ES-I3 (cell line): ENCODE measurements around the gene DLAT.
"Not testable (repeated sequence)": the region's sequence is repeated elsewhere in the genome, so short reads cannot be mapped to it uniquely, and the experiment has no call there.

Source experiments
- H3K36me3 ChIP-seq: 2 replicates; pipeline ENCODE4 v1.6.1; 2013; ENCODE audit warnings: mild to moderate bottlenecking, low read length, control low read depth, moderate library complexity; ENCODE audit not compliant: insufficient read depth
- H3K4me1 ChIP-seq: 2 replicates; pipeline ENCODE4 v1.6.1; 2013; ENCODE audit warnings: mild to moderate bottlenecking, control low read depth, low read length; ENCODE audit not compliant: insufficient read depth
- H3K9ac ChIP-seq: 2 replicates; pipeline ENCODE4 v1.6.1; 2013; ENCODE audit warnings: low read depth, mild to moderate bottlenecking, low read length, moderate library complexity
- H3K9me3 ChIP-seq: 2 replicates; pipeline ENCODE4 v1.6.1; 2013; ENCODE audit warnings: mild to moderate bottlenecking, low read length, moderate library complexity; ENCODE audit not compliant: control insufficient read depth, insufficient read depth

The DLAT gene

DNA sequence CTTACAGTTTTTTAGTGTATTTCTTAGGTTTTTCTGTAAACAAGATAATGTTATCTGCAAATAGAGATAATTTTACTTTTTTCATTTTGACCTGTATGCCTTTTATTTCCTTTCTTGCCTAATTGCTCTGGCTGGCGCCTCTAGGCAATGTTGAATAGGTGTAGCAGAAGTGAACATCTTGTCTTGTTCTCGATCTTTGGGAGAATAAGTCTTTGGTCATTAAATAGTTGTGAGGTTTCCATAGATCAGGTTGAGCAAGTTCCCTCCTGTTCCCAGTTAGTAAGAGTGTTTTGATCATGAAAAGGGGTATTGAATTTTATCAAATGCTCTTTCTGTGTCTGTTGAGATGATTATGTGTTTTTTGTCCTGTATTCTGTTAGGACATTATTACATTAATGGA is 24.6 kb downstream of the DLAT start:
- H3K4me1 ChIP-seq, result no peaks in the 10 kb centered on the region
- no peak overlapping the region for H3K9ac ChIP-seq
- H3K36me3 ChIP-seq, result peaks cover 12% of the 10 kb centered on the region
- no peaks in the 10 kb centered on the region for H3K9me3 ChIP-seq

- no peaks in the 10 kb centered on the region for H3K9me3 ChIP-seq
- no peak overlapping the region for H3K9ac ChIP-seq
- H3K36me3 ChIP-seq, result peaks cover 11% of the 10 kb centered on the region
These were observed 25.5 kb downstream of the DLAT start for GRCh38 chr11:112050721-112051120.

GRCh38 chr11:112051768-112052167 is 26.6 kb downstream of the DLAT start:
- Histone ChIP-seq H3K36me3 (peaks cover 11% of the 10 kb centered on the region), H3K9ac (no peak overlapping the region), H3K9me3 (no peaks in the 10 kb centered on the region), H3K4me1 (no peaks in the 10 kb centered on the region)

More at GRCh38 chr11:112050721-112051120, 25.5 kb downstream of the DLAT start:
- H3K4me1 ChIP-seq, result no peaks in the 10 kb centered on the region

DNA sequence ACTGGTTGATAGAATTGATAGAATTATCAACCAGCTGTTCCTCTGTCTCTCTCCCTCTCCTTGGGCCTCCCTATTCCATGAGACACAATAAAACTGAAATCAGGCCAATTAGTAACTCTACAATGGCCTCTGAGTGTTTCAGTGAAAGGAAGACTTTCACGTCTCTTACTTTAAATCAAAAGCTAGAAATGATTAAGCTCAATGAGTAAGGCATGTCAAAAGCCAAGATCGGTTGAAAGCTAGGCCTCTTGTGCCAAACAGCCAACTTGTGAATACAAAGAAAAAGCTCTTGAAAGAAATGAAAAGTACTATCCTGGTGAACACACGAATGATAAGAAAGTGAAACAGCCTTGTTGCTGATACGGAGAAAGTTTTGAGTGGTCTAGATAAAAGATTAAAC is 32.0 kb downstream of the DLAT start:
- Histone ChIP-seq H3K9me3 (no peaks in the 10 kb centered on the region), H3K36me3 (peaks cover 16% of the 10 kb centered on the region), H3K4me1 (no peaks in the 10 kb centered on the region)

GRCh38 chr11:112058103-112058502 is 32.9 kb downstream of the DLAT start:
- Histone ChIP-seq H3K36me3 (peaks cover 14% of the 10 kb centered on the region), H3K9ac (no peak overlapping the region), H3K9me3 (no peaks in the 10 kb centered on the region), H3K4me1 (no peaks in the 10 kb centered on the region)

More for the DNA sequence above, 32.0 kb downstream of the DLAT start:
- H3K9ac ChIP-seq, result no peak overlapping the region

GRCh38 chr11:112062923-112063322 is 37.7 kb downstream of the DLAT start:
- Histone ChIP-seq H3K36me3 (peaks cover 7% of the 10 kb centered on the region), H3K9ac (no peak overlapping the region), H3K9me3 (no peaks in the 10 kb centered on the region), H3K4me1 (no peaks in the 10 kb centered on the region)

DNA sequence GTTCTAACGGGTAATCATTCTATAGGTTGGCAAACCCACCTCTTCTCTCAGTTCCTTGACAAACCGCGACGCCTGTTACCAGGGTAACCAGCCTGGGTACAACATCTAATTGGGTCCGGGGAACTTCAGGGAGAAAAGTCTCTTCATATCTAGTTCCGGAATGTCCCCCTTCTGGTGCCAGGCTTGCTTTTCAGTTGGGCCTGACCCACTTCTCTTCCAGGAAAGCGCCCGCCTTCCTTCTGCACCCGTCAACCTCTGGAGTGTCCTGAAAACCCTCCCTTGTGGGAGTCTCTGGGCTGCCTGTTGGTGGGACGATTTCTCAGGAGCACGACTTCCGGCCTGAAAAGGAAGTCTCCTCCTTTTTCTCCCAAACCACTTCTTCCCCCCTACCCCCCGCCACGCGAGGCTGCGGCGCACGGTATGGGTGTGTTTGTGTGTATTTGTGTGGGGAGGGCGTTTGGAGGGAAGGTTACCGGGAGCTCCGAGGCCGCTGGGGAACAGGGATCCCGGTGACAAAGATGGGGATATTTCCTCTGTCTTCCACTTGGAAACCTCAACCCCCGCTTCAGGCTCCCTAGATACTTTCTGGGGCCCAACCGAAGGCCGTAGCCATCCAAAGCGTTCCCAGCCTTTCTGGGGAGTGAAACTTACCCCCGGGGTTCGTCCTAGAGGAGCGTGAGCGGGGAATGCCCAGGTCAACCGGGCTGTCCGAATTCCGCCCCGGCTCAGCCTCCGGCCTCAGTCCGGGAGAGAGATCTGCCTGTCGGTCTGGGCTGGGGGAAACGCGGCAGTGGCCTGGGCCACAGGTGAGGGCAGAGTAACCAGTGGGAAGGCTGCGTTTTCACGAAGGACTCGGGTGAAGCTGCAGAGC is 49.0 kb downstream of the DLAT start, which contains the start of the genes NKAPD1 and PIH1D2:
Gene NKAPD1 (plus strand): TSS at position 359 of the 871 bp plus-strand sequence. CDS start 1,276 bp downstream, outside the sequence.
Gene PIH1D2 (minus strand): TSS at position 77 of the 871 bp plus-strand sequence. CDS start 843 bp downstream, outside the sequence.
- H3K4me1 ChIP-seq, result no peaks in the 10 kb centered on the region
- peak within 1 kb of the TSS; percentile 83 for H3K9ac ChIP-seq
- H3K9me3 ChIP-seq, result no peaks in the 10 kb centered on the region
- no peaks in the 10 kb centered on the region; the same call in 1 of the 2 replicates for H3K36me3 ChIP-seq

DNA sequence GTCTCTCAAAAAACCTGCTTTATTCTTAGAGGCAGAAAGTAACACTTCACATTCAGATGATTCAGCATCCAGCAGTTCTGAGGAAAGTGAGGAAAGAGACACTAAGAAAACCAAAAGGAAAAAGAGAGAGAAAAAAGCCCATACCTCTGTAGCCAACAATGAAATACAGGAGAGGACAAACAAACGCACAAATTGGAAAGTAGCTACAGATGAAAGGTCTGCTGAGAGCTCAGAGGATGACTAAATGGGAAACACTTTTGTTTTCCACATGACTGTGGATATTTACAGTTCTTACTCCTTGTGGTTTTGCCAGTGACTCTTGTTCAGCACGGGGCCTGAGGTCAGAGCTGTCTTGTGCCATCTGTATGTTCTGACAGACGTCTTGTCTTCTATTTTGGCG is 57.5 kb downstream of the DLAT start:
- peaks cover 5% of the 10 kb centered on the region; the same call in 1 of the 2 replicates for H3K4me1 ChIP-seq
- H3K36me3 ChIP-seq, result peaks cover 10% of the 10 kb centered on the region
- no peak overlapping the region for H3K9ac ChIP-seq
- no peaks in the 10 kb centered on the region for H3K9me3 ChIP-seq

DNA sequence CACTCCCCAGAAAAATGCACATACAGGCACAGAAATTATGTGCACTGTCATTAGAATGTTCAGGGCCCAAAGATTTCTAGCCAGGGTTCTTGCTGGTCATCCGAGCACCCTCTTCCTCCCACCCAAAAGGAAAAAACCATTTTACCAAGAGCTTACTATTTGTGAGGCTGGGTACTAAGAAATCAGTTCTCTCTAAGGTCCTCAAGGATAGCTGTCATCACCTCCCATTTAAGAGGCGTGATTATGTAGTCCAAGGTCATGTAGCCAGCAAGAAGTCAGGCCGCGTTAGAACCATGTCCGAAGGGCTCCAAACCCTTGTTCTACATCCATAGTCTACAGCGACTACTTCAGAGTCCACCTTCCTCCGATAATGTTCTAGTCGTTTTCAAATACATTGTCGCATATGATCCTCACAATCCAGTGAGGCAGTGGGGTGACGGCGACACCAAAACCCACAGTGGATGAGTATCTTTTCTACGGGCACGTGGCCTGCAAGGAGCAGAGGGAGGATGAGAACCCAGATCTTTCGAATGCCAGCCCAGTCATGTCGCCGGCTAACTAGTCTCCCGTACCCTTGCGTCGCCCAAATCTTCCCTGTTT is 60.7 kb downstream of the DLAT start:
- Histone ChIP-seq H3K9ac (peak overlapping the region; percentile 85), H3K9me3 (no peaks in the 10 kb centered on the region), H3K36me3 (peaks cover 22% of the 10 kb centered on the region), H3K4me1 (peaks cover 5% of the 10 kb centered on the region; the same call in 1 of the 2 replicates)

- Histone ChIP-seq H3K4me1 (peaks cover 5% of the 10 kb centered on the region; the same call in 1 of the 2 replicates), H3K36me3 (peaks cover 26% of the 10 kb centered on the region), H3K9ac (peak within 1 kb of the TSS; percentile 85), H3K9me3 (no peaks in the 10 kb centered on the region)
These were observed 61.4 kb downstream of the DLAT start, which contains the start of the genes SDHD and TIMM8B for GRCh38 chr11:112086422-112087191. Gene SDHD, plus strand, starts transcription at chr11:112086873. Its CDS starts 35 bp downstream, at chr11:112086908. Gene TIMM8B, minus strand, starts transcription at chr11:112086756. Its CDS starts 33 bp downstream, at chr11:112086723.

GRCh38 chr11:112087212-112087611 is 62.0 kb downstream of the DLAT start:
- H3K9me3 ChIP-seq, result no peaks in the 10 kb centered on the region
- peaks cover 30% of the 10 kb centered on the region for H3K36me3 ChIP-seq
- peak overlapping the region; percentile 85 for H3K9ac ChIP-seq
- H3K4me1 ChIP-seq, result peaks cover 5% of the 10 kb centered on the region; the same call in 1 of the 2 replicates

DNA sequence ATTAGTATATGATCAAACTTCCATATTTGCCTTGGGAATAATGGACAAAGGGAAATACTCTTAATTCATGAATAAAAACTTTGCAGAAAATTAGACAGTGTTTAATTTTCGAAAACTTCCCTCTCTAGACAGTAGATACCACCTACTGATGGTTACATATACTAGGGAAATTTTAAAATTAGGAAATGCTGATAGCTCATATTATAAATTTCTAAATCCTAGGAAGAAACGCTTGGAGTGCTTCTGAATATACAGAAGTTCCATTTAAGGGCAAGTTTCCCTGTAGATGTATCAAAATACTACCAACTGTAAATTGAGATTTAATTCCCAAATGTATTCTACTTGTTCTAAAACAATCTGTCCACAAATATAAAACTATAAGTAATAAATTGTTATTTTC is 70.1 kb downstream of the DLAT start:
- H3K4me1 ChIP-seq, H3K9me3 ChIP-seq, H3K9ac ChIP-seq: not testable (repeated sequence)
- H3K36me3 ChIP-seq, result peaks cover 10% of the 10 kb centered on the region

GRCh38 chr11:112096194-112096593 is 71.0 kb downstream of the DLAT start:
- Histone ChIP-seq H3K4me1 (no peaks in the 10 kb centered on the region), H3K36me3 (peaks cover 9% of the 10 kb centered on the region), H3K9me3 (no peaks in the 10 kb centered on the region), H3K9ac (no peak overlapping the region)
